GM10266 (cell line): ENCODE data around the gene PSMA6.

Experiments used
- DNase-seq: peaks from one replicate; pipeline ENCODE4 v3.0.0; 2012; ENCODE audit errors: extremely low spot score
- TF ChIP-seq, protein P1 (sequence below): IDR thresholded peaks from 2 replicates; pipeline ENCODE4 v1.5.1; 2012; ENCODE audit warnings: mild to moderate bottlenecking, low read depth; ENCODE audit not compliant: control insufficient read depth, insufficient read depth; ENCODE audit errors: missing control alignments

The PSMA6 gene

DNA sequence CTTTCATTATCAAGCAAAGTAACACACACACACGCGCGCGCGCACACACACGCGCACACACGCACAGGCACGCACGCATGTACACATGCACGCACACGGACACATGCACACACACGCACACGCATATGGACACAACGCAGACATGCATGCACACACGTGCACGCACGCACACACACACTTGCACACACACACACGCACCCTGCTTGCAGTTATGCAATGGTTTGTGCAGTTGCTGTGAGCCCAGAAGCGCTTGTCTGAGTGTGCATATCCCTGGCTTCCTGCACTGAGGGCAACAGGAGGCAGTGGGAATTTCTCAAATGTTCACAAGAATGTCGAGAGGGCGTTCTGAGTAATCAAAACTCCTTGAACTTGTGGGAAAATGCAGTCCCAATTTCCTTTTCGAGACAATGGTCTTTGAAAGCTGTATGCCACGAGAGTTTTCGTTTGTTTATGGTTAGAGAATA lies 70.8 kb downstream of the PSMA6 start:
- DNase-seq = no peak
- TF ChIP-seq, protein P1, sequence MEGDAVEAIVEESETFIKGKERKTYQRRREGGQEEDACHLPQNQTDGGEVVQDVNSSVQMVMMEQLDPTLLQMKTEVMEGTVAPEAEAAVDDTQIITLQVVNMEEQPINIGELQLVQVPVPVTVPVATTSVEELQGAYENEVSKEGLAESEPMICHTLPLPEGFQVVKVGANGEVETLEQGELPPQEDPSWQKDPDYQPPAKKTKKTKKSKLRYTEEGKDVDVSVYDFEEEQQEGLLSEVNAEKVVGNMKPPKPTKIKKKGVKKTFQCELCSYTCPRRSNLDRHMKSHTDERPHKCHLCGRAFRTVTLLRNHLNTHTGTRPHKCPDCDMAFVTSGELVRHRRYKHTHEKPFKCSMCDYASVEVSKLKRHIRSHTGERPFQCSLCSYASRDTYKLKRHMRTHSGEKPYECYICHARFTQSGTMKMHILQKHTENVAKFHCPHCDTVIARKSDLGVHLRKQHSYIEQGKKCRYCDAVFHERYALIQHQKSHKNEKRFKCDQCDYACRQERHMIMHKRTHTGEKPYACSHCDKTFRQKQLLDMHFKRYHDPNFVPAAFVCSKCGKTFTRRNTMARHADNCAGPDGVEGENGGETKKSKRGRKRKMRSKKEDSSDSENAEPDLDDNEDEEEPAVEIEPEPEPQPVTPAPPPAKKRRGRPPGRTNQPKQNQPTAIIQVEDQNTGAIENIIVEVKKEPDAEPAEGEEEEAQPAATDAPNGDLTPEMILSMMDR = no peak

GRCh38 chr14:35365130-35366055 lies 73.2 kb downstream of the PSMA6 start:
- DNase-seq = peak; percentile 71
- TF ChIP-seq, protein P1 = no peak

DNA sequence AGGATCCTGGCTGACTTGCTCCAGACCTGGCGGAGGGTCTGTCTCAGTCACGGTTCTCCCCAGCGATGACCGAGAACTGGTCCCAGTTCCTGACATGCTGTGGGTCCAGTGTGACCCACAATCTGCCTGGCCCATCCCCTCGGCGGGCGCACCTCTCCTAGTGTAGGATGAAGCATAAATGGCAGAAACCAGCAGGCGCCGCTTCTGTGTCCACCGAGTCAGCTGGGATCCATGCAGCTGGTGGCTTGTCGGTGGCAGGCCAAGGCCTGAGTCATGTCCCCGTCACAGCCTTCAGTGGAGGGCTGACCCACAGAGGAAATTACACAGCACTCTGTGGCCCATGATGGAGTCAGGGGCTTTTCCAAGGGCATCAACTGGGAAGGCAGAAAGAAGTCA lies 73.9 kb downstream of the PSMA6 start:
- TF ChIP-seq, protein P1 = no peak
- no peak for DNase-seq

GRCh38 chr14:35366521-35366976 lies 74.4 kb downstream of the PSMA6 start:
- TF ChIP-seq, protein P1 = no peak
- DNase-seq = no peak

GRCh38 chr14:35367056-35367372 lies 74.8 kb downstream of the PSMA6 start:
- DNase-seq = no peak
- TF ChIP-seq, protein P1 = no peak
